Ishikawa (cell line): ENCODE results near the gene SEMA3B.

Experiments used
- USF1 ChIP-seq: IDR thresholded peaks from 2 replicates; pipeline ENCODE4 v1.6.1; 2012
- TF ChIP-seq, protein P1 (sequence below): IDR thresholded peaks from 2 replicates; pipeline ENCODE4 v1.6.1; 2012; ENCODE audit warnings: low read depth, mild to moderate bottlenecking

DNA sequence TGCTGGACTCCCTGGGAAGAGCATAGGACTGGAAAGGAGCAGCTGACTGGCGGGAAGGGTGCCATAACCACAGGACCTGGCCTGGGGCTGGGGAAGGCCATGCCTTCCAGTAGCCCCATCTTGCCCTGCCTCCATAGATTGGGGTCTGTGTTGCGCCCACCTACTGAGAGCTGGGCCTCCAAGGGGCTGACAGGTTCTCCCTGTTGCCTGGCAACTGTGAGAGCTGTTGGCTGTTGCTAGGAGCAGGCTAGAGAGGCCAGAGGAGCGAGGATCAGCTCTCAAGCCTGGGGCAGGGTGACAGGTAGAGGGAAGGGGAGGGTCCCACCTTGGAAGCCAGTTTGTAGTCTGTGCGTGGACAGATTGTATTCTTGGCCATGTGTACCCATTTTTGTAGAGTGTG is 35.8 kb upstream of the SEMA3B start:
- TF ChIP-seq, protein P1, sequence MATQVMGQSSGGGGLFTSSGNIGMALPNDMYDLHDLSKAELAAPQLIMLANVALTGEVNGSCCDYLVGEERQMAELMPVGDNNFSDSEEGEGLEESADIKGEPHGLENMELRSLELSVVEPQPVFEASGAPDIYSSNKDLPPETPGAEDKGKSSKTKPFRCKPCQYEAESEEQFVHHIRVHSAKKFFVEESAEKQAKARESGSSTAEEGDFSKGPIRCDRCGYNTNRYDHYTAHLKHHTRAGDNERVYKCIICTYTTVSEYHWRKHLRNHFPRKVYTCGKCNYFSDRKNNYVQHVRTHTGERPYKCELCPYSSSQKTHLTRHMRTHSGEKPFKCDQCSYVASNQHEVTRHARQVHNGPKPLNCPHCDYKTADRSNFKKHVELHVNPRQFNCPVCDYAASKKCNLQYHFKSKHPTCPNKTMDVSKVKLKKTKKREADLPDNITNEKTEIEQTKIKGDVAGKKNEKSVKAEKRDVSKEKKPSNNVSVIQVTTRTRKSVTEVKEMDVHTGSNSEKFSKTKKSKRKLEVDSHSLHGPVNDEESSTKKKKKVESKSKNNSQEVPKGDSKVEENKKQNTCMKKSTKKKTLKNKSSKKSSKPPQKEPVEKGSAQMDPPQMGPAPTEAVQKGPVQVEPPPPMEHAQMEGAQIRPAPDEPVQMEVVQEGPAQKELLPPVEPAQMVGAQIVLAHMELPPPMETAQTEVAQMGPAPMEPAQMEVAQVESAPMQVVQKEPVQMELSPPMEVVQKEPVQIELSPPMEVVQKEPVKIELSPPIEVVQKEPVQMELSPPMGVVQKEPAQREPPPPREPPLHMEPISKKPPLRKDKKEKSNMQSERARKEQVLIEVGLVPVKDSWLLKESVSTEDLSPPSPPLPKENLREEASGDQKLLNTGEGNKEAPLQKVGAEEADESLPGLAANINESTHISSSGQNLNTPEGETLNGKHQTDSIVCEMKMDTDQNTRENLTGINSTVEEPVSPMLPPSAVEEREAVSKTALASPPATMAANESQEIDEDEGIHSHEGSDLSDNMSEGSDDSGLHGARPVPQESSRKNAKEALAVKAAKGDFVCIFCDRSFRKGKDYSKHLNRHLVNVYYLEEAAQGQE = no peak
- TF ChIP-seq USF1 = no peak
